Mesothelial cell of epicardium (in vitro differentiated cells): ENCODE results near the gene CDK18. TPM values are rescaled to one million over a fixed set of nuclear protein-coding genes. Genes with fewer than 3 reads are reported as not detected.

Experiments
- DNase-seq, 2 experiments: peaks; one replicate each; pipeline ENCODE4 v3.0.0; 2021; ENCODE audit warnings: low spot score in 2 of 2; ENCODE audit not compliant: unreplicated experiment in 2 of 2
- H3K27ac Mint-ChIP-seq: 2 replicates; pipeline ENCODE4 v1.8.0; 2021; ENCODE audit warnings: mixed read lengths
- H3K27me3 Mint-ChIP-seq: 2 replicates; pipeline ENCODE4 v1.8.0; 2021; ENCODE audit warnings: low read depth, mixed read lengths
- H3K36me3 Mint-ChIP-seq: 2 replicates; pipeline ENCODE4 v1.8.0; 2021; ENCODE audit warnings: mixed read lengths
- H3K4me1 Mint-ChIP-seq: 2 replicates; pipeline ENCODE4 v1.8.0; 2021; ENCODE audit warnings: mixed read lengths
- H3K4me3 Mint-ChIP-seq: 2 replicates; pipeline ENCODE4 v1.8.0; 2021; ENCODE audit warnings: mild to moderate bottlenecking, moderate library complexity, mixed read lengths
- H3K9me3 Mint-ChIP-seq: 2 replicates; pipeline ENCODE4 v1.8.0; 2021; ENCODE audit warnings: mixed read lengths
- total RNA-seq: library from RNA; stranded (reverse); gene quantifications from 3 replicates; pipeline ENCODE4 v1.2.1, GENCODE V29; 2021
- TF ChIP-seq, protein P1 (sequence below): fragments of 200-600 bp; sonication (generic); IDR thresholded peaks from one replicate; pipeline ENCODE4 v1.5.0; 2021; ENCODE audit warnings: antibody characterized with exemption; ENCODE audit not compliant: unreplicated experiment

Gene CDK18
- total RNA-seq, 1 donor from 2014 or later = 28.7 TPM

DNA sequence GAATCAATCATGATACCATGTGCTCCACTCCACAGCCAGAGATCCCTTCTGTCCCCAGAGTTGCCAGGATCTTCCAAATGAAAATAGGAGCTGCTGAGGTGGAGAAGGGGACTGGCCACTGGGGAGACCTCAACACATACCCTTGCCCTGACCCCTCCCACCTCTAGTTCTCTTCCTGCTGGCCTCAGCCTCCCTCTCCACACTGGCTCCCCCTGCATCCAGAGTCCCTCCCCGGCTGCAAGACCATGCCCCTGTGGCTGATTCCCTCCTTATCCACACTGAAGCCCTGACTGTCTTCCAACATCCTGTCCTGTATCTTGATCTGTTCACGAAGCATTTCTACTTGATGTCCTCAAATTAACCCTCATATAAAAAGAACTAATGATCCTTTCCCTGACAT lies 21.1 kb upstream of the CDK18 start:
- no peaks in the 10 kb centered on the region for H3K9me3 Mint-ChIP-seq
- H3K27me3 Mint-ChIP-seq = peaks cover 67% of the 10 kb centered on the region
- TF ChIP-seq, protein P1, sequence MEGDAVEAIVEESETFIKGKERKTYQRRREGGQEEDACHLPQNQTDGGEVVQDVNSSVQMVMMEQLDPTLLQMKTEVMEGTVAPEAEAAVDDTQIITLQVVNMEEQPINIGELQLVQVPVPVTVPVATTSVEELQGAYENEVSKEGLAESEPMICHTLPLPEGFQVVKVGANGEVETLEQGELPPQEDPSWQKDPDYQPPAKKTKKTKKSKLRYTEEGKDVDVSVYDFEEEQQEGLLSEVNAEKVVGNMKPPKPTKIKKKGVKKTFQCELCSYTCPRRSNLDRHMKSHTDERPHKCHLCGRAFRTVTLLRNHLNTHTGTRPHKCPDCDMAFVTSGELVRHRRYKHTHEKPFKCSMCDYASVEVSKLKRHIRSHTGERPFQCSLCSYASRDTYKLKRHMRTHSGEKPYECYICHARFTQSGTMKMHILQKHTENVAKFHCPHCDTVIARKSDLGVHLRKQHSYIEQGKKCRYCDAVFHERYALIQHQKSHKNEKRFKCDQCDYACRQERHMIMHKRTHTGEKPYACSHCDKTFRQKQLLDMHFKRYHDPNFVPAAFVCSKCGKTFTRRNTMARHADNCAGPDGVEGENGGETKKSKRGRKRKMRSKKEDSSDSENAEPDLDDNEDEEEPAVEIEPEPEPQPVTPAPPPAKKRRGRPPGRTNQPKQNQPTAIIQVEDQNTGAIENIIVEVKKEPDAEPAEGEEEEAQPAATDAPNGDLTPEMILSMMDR = no peak
- no peaks in the 10 kb centered on the region for H3K4me1 Mint-ChIP-seq
- H3K36me3 Mint-ChIP-seq = no peaks in the 10 kb centered on the region
- no peak for DNase-seq
- no peak overlapping the region for H3K4me3 Mint-ChIP-seq
- no peak overlapping the region for H3K27ac Mint-ChIP-seq

- no peaks in the 10 kb centered on the region for H3K9me3 Mint-ChIP-seq
- no peak overlapping the region for H3K4me3 Mint-ChIP-seq
- no peaks in the 10 kb centered on the region for H3K36me3 Mint-ChIP-seq
- H3K27me3 Mint-ChIP-seq = peaks cover 63% of the 10 kb centered on the region
- TF ChIP-seq, protein P1 = peak; percentile 96
- DNase-seq = peak in 1 of 2 experiments; percentile 71
- no peak overlapping the region for H3K27ac Mint-ChIP-seq
- no peaks in the 10 kb centered on the region for H3K4me1 Mint-ChIP-seq
These were observed 19.2 kb upstream of the CDK18 start for GRCh38 chr1:205484985-205485967.

DNA sequence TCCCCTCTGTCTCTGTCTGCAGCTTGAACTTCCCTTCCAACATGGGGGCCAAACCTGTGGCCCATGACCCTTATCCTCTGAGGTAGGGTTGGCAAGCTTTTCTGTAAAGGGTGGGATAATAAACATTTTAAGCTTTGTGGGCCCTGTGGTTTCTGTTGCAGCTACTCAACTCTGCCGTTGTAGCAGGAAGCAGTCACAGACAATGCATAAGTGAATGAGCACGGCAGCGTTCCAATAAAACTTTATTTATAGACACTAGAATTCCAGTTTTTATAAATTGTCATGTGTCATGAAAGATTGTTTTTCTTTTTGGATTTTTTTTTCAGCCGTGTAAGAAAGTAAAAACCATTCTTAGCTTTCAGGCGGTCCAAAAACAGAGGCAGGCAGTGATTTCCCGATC lies 18.2 kb upstream of the CDK18 start:
- H3K36me3 Mint-ChIP-seq = no peaks in the 10 kb centered on the region
- H3K27ac Mint-ChIP-seq = no peak overlapping the region
- no peak for DNase-seq
- no peak overlapping the region for H3K4me3 Mint-ChIP-seq
- H3K9me3 Mint-ChIP-seq = no peaks in the 10 kb centered on the region
- TF ChIP-seq, protein P1 = no peak
- peaks cover 55% of the 10 kb centered on the region for H3K27me3 Mint-ChIP-seq
- no peaks in the 10 kb centered on the region for H3K4me1 Mint-ChIP-seq

GRCh38 chr1:205488074-205488723 lies 16.3 kb upstream of the CDK18 start:
- DNase-seq = no peak
- TF ChIP-seq, protein P1 = peak; percentile 71
- H3K36me3 Mint-ChIP-seq = no peaks in the 10 kb centered on the region
- H3K4me3 Mint-ChIP-seq = no peak overlapping the region
- H3K27me3 Mint-ChIP-seq = peaks cover 45% of the 10 kb centered on the region
- H3K27ac Mint-ChIP-seq = no peak overlapping the region
- H3K4me1 Mint-ChIP-seq = peaks cover 3% of the 10 kb centered on the region
- no peaks in the 10 kb centered on the region for H3K9me3 Mint-ChIP-seq

GRCh38 chr1:205491794-205492193 lies 12.7 kb upstream of the CDK18 start:
- DNase-seq = no peak
- Mint-ChIP-seq H3K9me3 (no peaks in the 10 kb centered on the region), H3K27ac (no peak overlapping the region), H3K36me3 (no peaks in the 10 kb centered on the region), H3K4me3 (no peak overlapping the region), H3K4me1 (peaks cover 18% of the 10 kb centered on the region), H3K27me3 (peaks cover 27% of the 10 kb centered on the region)
- TF ChIP-seq, protein P1 = no peak
